Neural crest cell (in vitro differentiated cells): Measurements from ENCODE around the gene OLFM1. TPM values are rescaled to one million over a fixed set of nuclear protein-coding genes. Genes with fewer than 3 reads are reported as not detected.

ENCODE experiments used
- DNase-seq: peaks from one replicate; pipeline ENCODE4 v3.0.0; 2021; ENCODE audit warnings: low read depth, mixed read lengths, low spot score
- H3K27ac Mint-ChIP-seq: one replicate; pipeline ENCODE4 v1.8.0; 2021; ENCODE audit warnings: mild to moderate bottlenecking, mixed read lengths; ENCODE audit not compliant: unreplicated experiment
- H3K27me3 Mint-ChIP-seq: 2 replicates; pipeline ENCODE4 v1.8.0; 2021; ENCODE audit warnings: low read depth, mild to moderate bottlenecking, mixed read lengths
- H3K36me3 Mint-ChIP-seq: 2 replicates; pipeline ENCODE4 v1.8.0; 2021; ENCODE audit warnings: low read depth, mild to moderate bottlenecking, mixed read lengths
- H3K4me1 Mint-ChIP-seq: 2 replicates; pipeline ENCODE4 v1.8.0; 2021; ENCODE audit warnings: mixed read lengths
- H3K4me3 Mint-ChIP-seq: one replicate; pipeline ENCODE4 v1.8.0; 2021; ENCODE audit warnings: mild to moderate bottlenecking, mixed read lengths
- H3K9me3 Mint-ChIP-seq: 2 replicates; pipeline ENCODE4 v1.8.0; 2021; ENCODE audit warnings: mixed read lengths
- CTCF ChIP-seq: fragments of 200-600 bp; sonication (generic); conservative IDR thresholded peaks from 2 replicates; pipeline ENCODE4 v1.5.0; 2021; ENCODE audit warnings: antibody characterized with exemption, mild to moderate bottlenecking
- total RNA-seq: library from RNA; stranded (reverse); gene quantifications from 2 replicates; pipeline ENCODE4 v1.2.1, GENCODE V29; 2021

Gene OLFM1
- total RNA-seq, 1 donor from 2014 or later = 27.2 TPM

- Mint-ChIP-seq H3K4me3 (peak overlapping the region; percentile 84), H3K4me1 (peaks cover 21% of the 10 kb centered on the region), H3K27ac (no peak overlapping the region), H3K36me3 (no peaks in the 10 kb centered on the region), H3K9me3 (no peaks in the 10 kb centered on the region), H3K27me3 (peaks cover 32% of the 10 kb centered on the region)
- no peak for TF ChIP-seq CTCF
- no peak for DNase-seq
Observed at GRCh38 chr9:135075234-135076142, 12.0 kb upstream of the OLFM1 start.

- DNase-seq = no peak
- no peak overlapping the region for H3K27ac Mint-ChIP-seq
- no peaks in the 10 kb centered on the region for H3K9me3 Mint-ChIP-seq
- H3K4me3 Mint-ChIP-seq = peak overlapping the region; percentile 84
- H3K4me1 Mint-ChIP-seq = peaks cover 16% of the 10 kb centered on the region
- H3K27me3 Mint-ChIP-seq = peaks cover 28% of the 10 kb centered on the region
- no peak for TF ChIP-seq CTCF
- no peaks in the 10 kb centered on the region for H3K36me3 Mint-ChIP-seq
Observed at GRCh38 chr9:135076143-135076875, 11.2 kb upstream of the OLFM1 start.

- Mint-ChIP-seq H3K27ac (no peak overlapping the region), H3K27me3 (peaks cover 29% of the 10 kb centered on the region), H3K9me3 (no peaks in the 10 kb centered on the region), H3K36me3 (no peaks in the 10 kb centered on the region), H3K4me3 (peak overlapping the region; percentile 87), H3K4me1 (peaks cover 16% of the 10 kb centered on the region)
- no peak for TF ChIP-seq CTCF
- no peak for DNase-seq
Observed at GRCh38 chr9:135076876-135077430, 10.5 kb upstream of the OLFM1 start.

- Mint-ChIP-seq H3K4me1 (peaks cover 16% of the 10 kb centered on the region), H3K27me3 (peaks cover 27% of the 10 kb centered on the region), H3K36me3 (no peaks in the 10 kb centered on the region), H3K9me3 (no peaks in the 10 kb centered on the region), H3K27ac (no peak overlapping the region), H3K4me3 (peak overlapping the region; percentile 87)
- peak; percentile 63 for DNase-seq
- TF ChIP-seq CTCF = no peak
Observed at GRCh38 chr9:135077497-135078200, 9.8 kb upstream of the OLFM1 start.

- Mint-ChIP-seq H3K36me3 (no peaks in the 10 kb centered on the region), H3K4me1 (peaks cover 16% of the 10 kb centered on the region), H3K4me3 (peak overlapping the region; percentile 57), H3K9me3 (no peaks in the 10 kb centered on the region), H3K27me3 (peaks cover 27% of the 10 kb centered on the region), H3K27ac (no peak overlapping the region)
- DNase-seq = no peak
- TF ChIP-seq CTCF = no peak
Observed at GRCh38 chr9:135078361-135078821, 9.1 kb upstream of the OLFM1 start.
